Astrocyte (in vitro differentiated cells and primary cell): ENCODE results near the gene MPV17L.

Experiments
- CTCF ChIP-seq: IDR thresholded peaks from 2 replicates; pipeline ENCODE4 v1.5.1; 2011; ENCODE audit warnings: low read depth, mild to moderate bottlenecking, inconsistent platforms, low read length, moderate library complexity; ENCODE audit not compliant: insufficient read depth
- EZH2 ChIP-seq: IDR thresholded peaks from 2 replicates; pipeline ENCODE4 v1.6.1; 2012; ENCODE audit warnings: mild to moderate bottlenecking, low read length, inconsistent platforms; ENCODE audit not compliant: insufficient read depth

- TF ChIP-seq CTCF (no peak), EZH2 (no peak)
Observed at GRCh38 chr16:15457400-15457799, 61.8 kb downstream of the MPV17L start.
